Measurements from ENCODE around the gene SNCA. TPM values are rescaled to one million over a fixed set of nuclear protein-coding genes. Genes with fewer than 3 reads are reported as not detected.

Gene SNCA
- total RNA-seq, 6 experiments from 2014 or later = 0.30 to 0.43 (median 0.38) TPM; not detected in 2

GRCh38 chr4:89835413-89835812 lies 1.5 kb downstream of the SNCA start:
- no peaks in the 10 kb centered on the region for H3K36me3 Mint-ChIP-seq (ENCODE audit: low read depth)
- no peak overlapping the region for H3K27ac Mint-ChIP-seq
- H3K4me3 Mint-ChIP-seq = no peak overlapping the region
- TF ChIP-seq CTCF (IDR thresholded peaks at IDR 0.05) = no peak
- peaks cover 24% of the 10 kb centered on the region; the same call in 1 of the 2 replicates for H3K27me3 Mint-ChIP-seq (ENCODE audit: insufficient read depth)
- no peaks in the 10 kb centered on the region for H3K9me3 Mint-ChIP-seq
- H3K4me1 Mint-ChIP-seq (ENCODE audit: low read depth) = peaks cover 8% of the 10 kb centered on the region
- DNase-seq = no peak

- Mint-ChIP-seq H3K27ac (no peak overlapping the region), H3K27me3 (ENCODE audit: insufficient read depth) (peaks cover 24% of the 10 kb centered on the region; the same call in 1 of the 2 replicates), H3K36me3 (ENCODE audit: low read depth) (no peaks in the 10 kb centered on the region), H3K4me1 (ENCODE audit: low read depth) (peaks cover 8% of the 10 kb centered on the region), H3K4me3 (no peak overlapping the region), H3K9me3 (no peaks in the 10 kb centered on the region)
- DNase-seq = no peak
- TF ChIP-seq CTCF (IDR thresholded peaks at IDR 0.05) = no peak
Observed at GRCh38 chr4:89834486-89835209, 2.3 kb downstream of the SNCA start.

- no peak overlapping the region for H3K27ac Mint-ChIP-seq
- no peak for DNase-seq
- no peaks in the 10 kb centered on the region for H3K9me3 Mint-ChIP-seq
- no peak overlapping the region for H3K4me3 Mint-ChIP-seq
- no peaks in the 10 kb centered on the region for H3K4me1 Mint-ChIP-seq (ENCODE audit: low read depth)
- H3K36me3 Mint-ChIP-seq (ENCODE audit: low read depth) = no peaks in the 10 kb centered on the region
- no peak for TF ChIP-seq CTCF (IDR thresholded peaks at IDR 0.05)
- peaks cover 13% of the 10 kb centered on the region; the same call in 1 of the 2 replicates for H3K27me3 Mint-ChIP-seq (ENCODE audit: insufficient read depth)
Observed at GRCh38 chr4:89829470-89830138, 7.4 kb downstream of the SNCA start.

- Mint-ChIP-seq H3K9me3 (no peaks in the 10 kb centered on the region), H3K4me3 (no peak overlapping the region), H3K27ac (no peak overlapping the region), H3K36me3 (ENCODE audit: low read depth) (no peaks in the 10 kb centered on the region), H3K27me3 (ENCODE audit: insufficient read depth) (peaks cover 5% of the 10 kb centered on the region; the same call in 1 of the 2 replicates), H3K4me1 (ENCODE audit: low read depth) (peaks cover 6% of the 10 kb centered on the region)
- no peak for DNase-seq
- no peak for TF ChIP-seq CTCF (IDR thresholded peaks at IDR 0.05)
Observed at GRCh38 chr4:89823416-89823815, 13.5 kb downstream of the SNCA start.

- Mint-ChIP-seq H3K4me1 (ENCODE audit: low read depth) (peaks cover 6% of the 10 kb centered on the region), H3K27me3 (ENCODE audit: insufficient read depth) (peaks cover 2% of the 10 kb centered on the region; the same call in 1 of the 2 replicates), H3K9me3 (no peaks in the 10 kb centered on the region), H3K36me3 (ENCODE audit: low read depth) (no peaks in the 10 kb centered on the region), H3K4me3 (no peak overlapping the region), H3K27ac (no peak overlapping the region)
- DNase-seq = no peak
- no peak for TF ChIP-seq CTCF (IDR thresholded peaks at IDR 0.05)
Observed at GRCh38 chr4:89821612-89822011, 15.3 kb downstream of the SNCA start.

Measured in HFFc6 (cell line).